Lower leg skin (tissue), 3 donors: ENCODE data around the gene RCBTB2.

Experiments used
- POLR2A ChIP-seq, 2 donors: fragments of 450-650 bp; IDR thresholded peaks; one replicate each; pipeline ENCODE4 v1.6.1; 2016 to 2017; ENCODE audit warnings: antibody characterized with exemption in 2 of 2, mild to moderate bottlenecking in 1 of 2, moderate library complexity in 1 of 2
- TF ChIP-seq, protein P1 (sequence below), 3 donors: fragments of 450-650 bp; IDR thresholded peaks; one replicate each; pipeline ENCODE4 v1.5.1; 2016; ENCODE audit warnings: antibody characterized with exemption in 3 of 3, mild to moderate bottlenecking in 3 of 3, moderate library complexity in 2 of 3

DNA sequence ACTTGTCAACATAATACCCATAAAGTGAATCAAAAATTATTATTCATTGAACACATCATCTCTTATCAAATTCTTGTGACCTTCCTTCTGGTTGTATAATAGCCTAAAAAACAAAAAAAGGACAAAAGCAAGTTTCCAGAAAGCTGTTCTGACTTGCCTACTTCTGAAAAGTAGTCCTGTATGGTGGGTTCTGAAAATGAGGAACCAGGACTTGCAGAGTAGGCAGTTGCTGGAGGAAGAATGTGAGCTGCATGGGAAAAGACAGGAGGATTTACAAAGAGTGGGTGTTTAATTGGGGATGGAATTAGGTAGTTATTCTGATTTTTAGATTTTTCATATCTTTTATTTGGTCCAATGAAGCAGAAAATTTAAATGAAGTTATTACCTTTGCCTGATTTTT is 56.7 kb downstream of the RCBTB2 start:
- TF ChIP-seq, protein P1, sequence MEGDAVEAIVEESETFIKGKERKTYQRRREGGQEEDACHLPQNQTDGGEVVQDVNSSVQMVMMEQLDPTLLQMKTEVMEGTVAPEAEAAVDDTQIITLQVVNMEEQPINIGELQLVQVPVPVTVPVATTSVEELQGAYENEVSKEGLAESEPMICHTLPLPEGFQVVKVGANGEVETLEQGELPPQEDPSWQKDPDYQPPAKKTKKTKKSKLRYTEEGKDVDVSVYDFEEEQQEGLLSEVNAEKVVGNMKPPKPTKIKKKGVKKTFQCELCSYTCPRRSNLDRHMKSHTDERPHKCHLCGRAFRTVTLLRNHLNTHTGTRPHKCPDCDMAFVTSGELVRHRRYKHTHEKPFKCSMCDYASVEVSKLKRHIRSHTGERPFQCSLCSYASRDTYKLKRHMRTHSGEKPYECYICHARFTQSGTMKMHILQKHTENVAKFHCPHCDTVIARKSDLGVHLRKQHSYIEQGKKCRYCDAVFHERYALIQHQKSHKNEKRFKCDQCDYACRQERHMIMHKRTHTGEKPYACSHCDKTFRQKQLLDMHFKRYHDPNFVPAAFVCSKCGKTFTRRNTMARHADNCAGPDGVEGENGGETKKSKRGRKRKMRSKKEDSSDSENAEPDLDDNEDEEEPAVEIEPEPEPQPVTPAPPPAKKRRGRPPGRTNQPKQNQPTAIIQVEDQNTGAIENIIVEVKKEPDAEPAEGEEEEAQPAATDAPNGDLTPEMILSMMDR (IDR thresholded peaks at IDR 0.05) = no peak
- no peak for TF ChIP-seq POLR2A (IDR thresholded peaks at IDR 0.05)
